Stimulated activated CD4-positive, alpha-beta T cell treated with anti-CD3 and anti-CD28 coated beads, Interleukin-1b, Interleukin-23, amount 100 ng/mL, for 24 hours (primary cell): ENCODE results near the gene UBE2B.
"Not testable (repeated sequence)": the region's sequence is repeated elsewhere in the genome, so short reads cannot be mapped to it uniquely, and the experiment has no call there.

ENCODE experiments used
- DNase-seq, 4 experiments: peaks; one replicate each; pipeline ENCODE4 v3.0.0-alpha.2; 2020; ENCODE audit warnings: low read depth in 4 of 4, low spot score in 1 of 4

The UBE2B gene

DNA sequence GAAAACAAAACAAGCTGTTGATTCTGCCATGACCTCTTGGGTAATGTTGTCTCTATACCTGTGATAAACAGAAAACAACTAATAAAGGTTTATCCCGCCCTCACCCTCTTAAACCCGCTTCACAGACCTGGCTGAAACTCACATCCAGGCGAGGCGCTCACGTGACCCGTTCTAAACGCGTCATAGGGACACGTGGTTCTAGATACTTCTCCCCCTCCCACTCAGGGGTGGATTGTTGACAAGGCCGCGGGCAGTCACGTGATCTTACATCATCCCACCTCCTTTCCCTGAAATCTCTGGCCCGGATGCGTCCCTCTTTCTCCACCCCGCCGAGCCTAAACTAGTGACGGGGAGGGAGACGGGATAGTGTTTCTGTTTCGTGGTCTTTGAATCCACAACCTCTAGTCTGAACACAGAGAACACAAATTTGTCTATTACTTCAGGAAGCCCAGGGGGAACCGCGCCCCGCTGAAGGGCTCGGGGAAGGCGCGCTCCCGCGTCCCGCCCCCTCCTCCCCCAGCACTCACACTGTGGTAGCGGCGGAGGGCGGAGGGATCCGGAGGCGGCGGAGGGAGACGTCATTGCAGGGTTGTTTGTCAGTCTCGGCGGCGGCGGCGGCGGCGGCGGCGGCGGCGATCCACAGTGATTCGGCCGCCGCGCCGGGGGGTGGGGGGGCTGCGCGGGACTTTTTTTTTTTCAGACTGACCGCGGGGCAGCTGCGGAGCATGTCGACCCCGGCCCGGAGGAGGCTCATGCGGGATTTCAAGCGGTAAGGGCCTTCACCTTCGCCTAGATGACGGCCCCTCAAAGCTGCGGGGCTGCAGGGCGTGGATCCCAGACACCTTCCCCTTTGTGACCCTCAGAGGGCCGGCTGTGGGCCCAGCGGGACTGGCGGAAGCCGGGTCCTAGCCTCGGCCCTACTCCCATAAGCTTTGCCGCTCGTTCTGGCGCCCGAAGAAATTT lies at the start of gene UBE2B:
TSS of gene UBE2B (plus strand) at position 699 of the 963 bp plus-strand sequence. CDS start at position 726, 27 bp downstream.
- DNase-seq = peak; percentile 91 to 97 (median 92)

- no peak for DNase-seq
Observed at GRCh38 chr5:134327327-134327726, 44.0 kb upstream of the UBE2B start.

GRCh38 chr5:134328619-134329018 lies 42.8 kb upstream of the UBE2B start:
- no peak for DNase-seq

DNA sequence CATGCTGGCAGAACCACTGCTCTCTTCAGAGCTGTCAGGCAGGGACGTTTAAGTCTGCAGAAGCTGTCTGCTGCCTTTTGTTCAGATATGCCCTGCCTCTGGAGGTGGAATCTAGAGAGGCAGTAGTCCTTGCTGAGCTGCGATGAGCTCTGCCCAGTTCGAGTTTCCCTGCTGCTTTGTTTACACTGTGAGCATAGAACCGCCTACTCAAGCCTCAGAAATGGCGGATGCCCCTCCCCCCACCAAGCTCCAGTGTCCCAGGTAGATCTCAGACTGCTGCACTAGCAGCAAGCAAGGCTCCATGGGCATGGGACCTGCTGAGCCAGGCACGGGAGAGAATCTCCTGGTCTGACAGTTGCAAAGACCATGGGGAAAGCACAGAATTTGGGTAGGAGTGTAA lies 34.5 kb upstream of the UBE2B start:
- not testable (repeated sequence) for DNase-seq

GRCh38 chr5:134343500-134343899 lies 27.9 kb upstream of the UBE2B start:
- not testable (repeated sequence) for DNase-seq

GRCh38 chr5:134345476-134345875 lies 25.9 kb upstream of the UBE2B start:
- not testable (repeated sequence) for DNase-seq

DNA sequence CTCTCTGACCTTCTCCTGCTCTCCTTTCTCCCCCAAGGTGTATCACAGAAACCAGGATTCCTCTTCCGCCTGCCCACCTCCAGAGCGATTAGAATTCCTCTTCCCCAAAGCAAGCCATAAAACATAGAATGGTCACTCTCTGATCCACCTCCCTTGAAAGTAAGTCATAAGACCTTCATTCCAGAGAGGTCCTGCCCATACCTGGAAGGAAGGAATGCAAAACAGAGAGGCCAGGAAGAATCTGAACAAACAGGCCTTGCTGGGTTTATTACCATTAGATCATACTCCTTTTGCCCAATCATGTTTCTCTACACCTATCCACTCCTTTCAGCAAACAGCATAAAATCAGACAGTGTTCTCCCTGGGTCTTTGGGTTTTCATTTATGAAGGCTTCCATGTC lies 25.4 kb upstream of the UBE2B start:
- DNase-seq = no peak

- no peak for DNase-seq
Observed at GRCh38 chr5:134349463-134349862, 21.9 kb upstream of the UBE2B start.

DNA sequence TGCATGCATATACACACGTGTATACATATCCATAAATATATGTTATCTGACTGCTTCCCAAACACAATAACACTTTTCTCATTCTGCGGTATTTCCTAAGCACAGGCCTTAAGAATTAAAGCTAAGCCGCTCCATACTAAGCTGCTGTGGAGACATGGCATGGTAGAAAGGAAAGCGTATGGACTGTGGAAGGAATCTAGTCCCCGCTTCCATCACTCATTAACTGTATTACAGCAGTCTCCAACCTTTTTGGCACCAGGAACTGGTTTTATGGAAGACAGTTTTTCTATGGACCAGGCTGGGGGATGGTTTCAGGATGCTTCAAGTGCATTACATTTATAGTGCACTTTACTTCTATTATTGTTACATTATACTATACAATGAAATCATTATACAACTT lies 15.7 kb upstream of the UBE2B start:
- no peak for DNase-seq

- DNase-seq = no peak
Observed at GRCh38 chr5:134365604-134366003, 5.8 kb upstream of the UBE2B start.

DNA sequence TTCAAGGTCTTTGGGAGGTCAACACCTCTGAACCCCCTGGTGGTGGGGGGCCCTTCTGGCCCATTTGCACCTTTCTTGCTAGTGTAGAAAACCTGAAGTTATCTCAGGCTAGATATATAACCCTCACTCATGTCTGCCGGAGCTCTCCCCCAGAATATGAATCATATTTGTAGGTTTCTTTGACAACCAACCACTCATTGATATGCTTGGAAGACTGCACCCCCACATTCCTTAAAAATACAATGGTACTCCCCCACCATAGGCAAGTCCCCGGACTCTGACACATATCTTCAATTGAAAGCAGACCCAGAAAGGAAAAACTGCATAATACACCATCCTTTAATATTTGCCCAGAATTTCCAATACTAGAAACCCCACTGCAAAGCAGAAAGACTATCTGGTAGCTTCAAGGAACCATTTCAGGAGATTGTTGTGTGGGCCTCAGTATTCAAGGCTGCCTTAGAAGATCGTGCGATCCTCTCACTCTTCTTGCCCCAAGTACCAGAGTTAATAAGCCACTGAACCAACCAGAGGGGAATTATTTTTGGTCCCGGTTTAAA lies 978 bp upstream of the UBE2B start:
- no peak for DNase-seq

DNA sequence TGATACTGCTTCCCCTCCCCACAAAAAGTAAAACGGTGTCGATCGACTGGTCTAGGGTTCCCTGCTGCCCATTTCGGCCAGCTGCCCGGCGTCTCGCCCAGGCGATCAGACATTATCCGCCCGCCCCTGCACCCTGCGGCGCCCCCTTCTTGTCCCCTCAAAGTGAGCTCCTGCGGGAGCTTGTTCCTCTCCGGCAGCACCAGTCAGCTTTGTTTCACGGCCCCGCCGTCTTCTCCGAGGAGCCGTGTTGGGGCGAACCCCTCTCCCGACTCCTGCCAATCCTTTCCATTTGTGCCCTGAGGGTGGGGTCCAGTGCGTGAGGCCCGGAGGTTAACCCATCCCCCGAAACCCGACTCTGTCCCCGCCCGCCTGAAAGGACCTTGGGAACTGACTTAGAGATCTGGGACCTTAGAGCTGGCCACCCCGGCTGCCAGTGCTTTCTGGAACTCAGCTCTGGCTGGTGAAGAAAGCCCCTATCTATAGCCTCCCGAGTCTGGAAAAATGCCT lies 518 bp downstream of the UBE2B start:
- DNase-seq = peak in 3 of 4 experiments; percentile 13 to 30 (median 18)

DNA sequence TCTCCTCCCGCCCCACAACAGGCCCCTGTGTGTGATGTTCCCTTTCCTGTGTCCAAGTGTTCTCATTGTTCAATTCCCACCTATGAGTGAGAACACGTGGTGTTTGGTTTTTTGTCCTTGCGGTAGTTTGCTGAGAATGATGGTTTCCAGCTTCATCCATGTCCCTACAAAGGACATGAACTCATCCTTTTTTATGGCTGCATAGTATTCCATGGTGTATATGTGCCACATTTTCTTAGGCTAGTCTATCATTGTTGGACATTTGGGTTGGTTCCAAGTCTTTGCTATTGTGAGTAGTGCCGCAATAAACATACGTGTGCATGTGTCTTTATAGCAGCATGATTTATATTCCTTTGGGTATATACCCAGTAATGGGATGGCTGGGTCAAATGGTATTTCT lies 2.3 kb downstream of the UBE2B start:
- DNase-seq = not testable (repeated sequence)

DNA sequence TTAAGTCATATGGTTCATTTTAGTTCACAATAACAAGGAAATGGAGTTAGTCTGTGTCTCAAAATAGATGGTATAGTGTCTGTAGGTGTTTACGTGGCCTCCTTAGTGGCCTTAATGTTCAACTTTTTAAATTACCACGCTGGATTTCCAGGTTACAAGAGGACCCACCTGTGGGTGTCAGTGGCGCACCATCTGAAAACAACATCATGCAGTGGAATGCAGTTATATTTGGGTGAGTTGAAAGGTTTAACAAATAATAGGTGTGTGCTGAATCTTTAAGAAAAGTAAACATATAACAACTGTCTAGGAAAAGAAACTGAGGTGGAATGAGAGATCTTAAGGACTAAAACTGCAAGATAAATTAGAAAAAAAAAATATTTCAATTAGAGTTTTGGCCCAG lies 2.9 kb downstream of the UBE2B start:
- no peak for DNase-seq

DNA sequence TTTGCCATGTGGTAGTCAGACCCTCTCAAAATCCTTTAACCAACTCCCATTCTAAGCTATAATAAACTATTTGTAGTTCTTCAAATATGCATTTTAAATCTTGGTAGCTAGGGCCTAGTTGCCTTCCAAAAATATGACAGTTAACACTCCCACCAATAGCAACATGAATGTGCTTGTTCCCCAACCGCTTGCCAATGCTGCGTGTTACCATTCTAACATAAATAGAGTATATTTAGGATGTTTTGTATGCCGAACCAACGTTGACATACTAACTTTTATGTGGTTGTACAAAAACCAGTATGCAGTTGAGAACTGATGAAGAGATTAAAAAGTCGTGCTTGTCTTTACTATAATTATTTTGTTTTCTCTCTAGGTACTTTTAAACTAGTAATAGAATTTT lies 9.0 kb downstream of the UBE2B start:
- DNase-seq = no peak

DNA sequence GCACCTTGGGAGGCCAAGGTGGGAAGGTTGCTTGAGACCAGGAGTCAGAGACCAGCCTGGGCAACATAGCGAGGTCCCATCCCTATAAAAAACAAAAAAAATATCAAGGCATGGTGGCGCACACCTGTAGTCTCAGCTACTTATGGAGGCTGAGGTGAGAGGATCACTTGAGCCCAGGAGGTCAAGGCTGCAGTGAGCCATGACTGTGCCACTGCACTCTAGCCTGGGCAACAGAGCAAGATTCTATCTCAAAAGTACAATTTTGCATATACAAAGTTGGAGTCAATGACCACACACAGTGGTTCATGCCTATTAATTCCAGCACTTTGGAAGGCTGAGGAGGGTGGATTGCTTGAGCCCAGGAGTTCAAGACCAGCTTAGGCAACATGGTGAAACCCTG lies 10.8 kb downstream of the UBE2B start:
- DNase-seq = not testable (repeated sequence)

GRCh38 chr5:134383980-134384697 lies 12.8 kb downstream of the UBE2B start:
- DNase-seq = no peak

GRCh38 chr5:134387443-134387842 lies 16.1 kb downstream of the UBE2B start:
- no peak for DNase-seq

DNA sequence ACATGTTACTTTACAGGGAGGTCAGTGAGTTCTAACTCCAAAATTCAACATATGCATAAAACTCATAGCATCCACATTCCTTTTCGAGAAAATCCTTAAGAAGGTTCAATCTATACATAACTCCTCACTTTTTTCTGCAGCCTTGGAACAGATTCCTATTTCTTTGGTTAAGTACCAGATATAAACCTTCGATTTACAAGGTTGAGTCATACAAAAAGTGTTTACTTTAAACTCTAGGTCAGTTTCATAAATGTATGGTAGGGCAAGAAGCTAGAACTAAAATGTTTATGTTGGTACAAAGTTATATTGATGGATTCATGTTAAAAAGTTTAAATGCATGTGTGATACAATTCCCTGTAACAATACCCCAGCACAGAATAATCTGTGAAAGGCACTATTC lies 20.9 kb downstream of the UBE2B start:
- no peak for DNase-seq

- DNase-seq = no peak
Observed at GRCh38 chr5:134394932-134395331, 23.6 kb downstream of the UBE2B start.

GRCh38 chr5:134396274-134396673 lies 24.9 kb downstream of the UBE2B start:
- no peak for DNase-seq

DNA sequence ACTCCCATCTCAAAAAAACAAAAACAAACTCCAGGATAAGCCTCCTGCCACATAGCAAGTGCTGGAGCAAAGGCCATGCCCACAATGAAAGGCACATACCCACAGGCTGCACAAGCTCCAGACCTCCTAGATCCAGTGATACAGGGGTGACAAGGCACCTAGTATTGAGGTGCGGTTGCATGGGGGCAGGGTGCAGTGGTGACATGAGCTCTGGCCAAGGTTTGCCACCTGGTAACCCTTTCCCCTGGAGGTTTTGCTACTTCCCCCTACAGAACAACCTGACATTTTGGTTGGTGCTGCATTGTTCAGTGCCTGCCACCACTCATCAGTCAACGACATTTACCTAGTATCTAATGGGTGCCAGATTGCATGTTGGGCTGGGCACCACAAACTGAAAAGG lies 25.8 kb downstream of the UBE2B start:
- no peak for DNase-seq
